GM12878 (cell line): ENCODE measurements around the gene CNIH2. TPM values are rescaled to one million over a fixed set of nuclear protein-coding genes. Genes with fewer than 3 reads are reported as not detected.

Source experiments
- ATAC-seq: fragments of 200-7000 bp; cut with Tn5 transposase; 3 replicates; pipeline ENCODE4 v1.9.1; 2020; ENCODE audit warnings: mild to moderate bottlenecking, moderate library complexity
- BruUV-seq: library from RNA; stranded (reverse); fragments of 400-500 nt; replicated peaks from 2 replicates; lab custom pipeline; 2021; lab: Mats Ljungman, UMichigan
- CTCF ChIA-PET: fragments of 300-600 bp; sonication (Branson Sonifier 250); formaldehyde crosslinking; extraction: SDS; loops from one replicate; lab custom pipeline; 2021; ENCODE audit warnings: inconsistent platforms; lab: Yijun Ruan, JAX
- POLR2A ChIA-PET: fragments of 350-600 bp; formaldehyde crosslinking; extraction: SDS; loops from one replicate; lab custom pipeline; 2021; ENCODE audit warnings: inconsistent platforms; lab: Charles Lee
- RAD21 ChIA-PET: fragments of 300-600 bp; sonication (Branson Sonifier 250); formaldehyde crosslinking; loops from one replicate; lab custom pipeline; 2023; ENCODE audit warnings: antibody characterized with exemption; ENCODE audit not compliant: unreplicated experiment; lab: Charles Lee
- SMC1A ChIA-PET: fragments of 300-600 bp; sonication (Branson Sonifier 250); formaldehyde crosslinking; loops from one replicate; lab custom pipeline; 2023; ENCODE audit not compliant: unreplicated experiment, uncharacterized antibody; lab: Charles Lee
- DNase-seq: peaks from one replicate; pipeline ENCODE4 v3.0.0-alpha.2; 2011; ENCODE audit warnings: low read depth, low spot score
- FAIRE-seq: peaks from 3 replicates; lab custom pipeline; 2011; peaks lifted over from hg19 to GRCh38; lab: Jason Lieb, UNC
- H2AFZ ChIP-seq: 2 replicates; pipeline ENCODE4 v1.6.0; 2011; ENCODE audit warnings: low read depth, low read length, control low read depth; ENCODE audit not compliant: control insufficient read depth
- H3K27ac ChIP-seq: 2 replicates; pipeline ENCODE4 v1.5.1; 2011; ENCODE audit warnings: control low read depth; ENCODE audit not compliant: control insufficient read depth, insufficient read depth
- H3K27me3 ChIP-seq, 2 experiments: replicated peaks in 1 of 2; 2 replicates each; pipeline versions ENCODE4 v1.6.0 to v1.6.1; 2011; ENCODE audit warnings: low read length in 1 of 2; ENCODE audit not compliant: control insufficient read depth in 2 of 2, insufficient read depth in 2 of 2
- H3K36me3 ChIP-seq, 2 experiments: 2 replicates each; pipeline ENCODE4 v1.5.1; 2011; ENCODE audit warnings: low read length in 1 of 2; ENCODE audit not compliant: control insufficient read depth in 2 of 2, insufficient read depth in 2 of 2
- H3K4me1 ChIP-seq: 2 replicates; pipeline ENCODE4 v1.6.1; 2011; ENCODE audit warnings: mild to moderate bottlenecking, low read length, moderate library complexity, mixed read lengths; ENCODE audit not compliant: control insufficient read depth, insufficient read depth
- H3K4me2 ChIP-seq: 2 replicates; pipeline ENCODE4 v1.6.0; 2011; ENCODE audit warnings: control low read depth; ENCODE audit not compliant: control insufficient read depth, insufficient read depth
- H3K4me3 ChIP-seq: fragments of 200-600 bp; sonication (generic); 2 replicates; pipeline ENCODE4 v1.5.1; 2016
- H3K79me2 ChIP-seq: 2 replicates; pipeline ENCODE4 v1.6.0; 2011; ENCODE audit warnings: low read length; ENCODE audit not compliant: control insufficient read depth, insufficient read depth
- H3K9ac ChIP-seq: 2 replicates; pipeline ENCODE4 v1.8.0; 2011; ENCODE audit warnings: low read length, control low read depth, mixed read lengths; ENCODE audit not compliant: control insufficient read depth, insufficient read depth
- H3K9me3 ChIP-seq: replicated peaks from 3 replicates; pipeline ENCODE4 v1.5.1; 2011; ENCODE audit warnings: mild to moderate bottlenecking, low read length; ENCODE audit not compliant: control insufficient read depth, insufficient read depth
- H4K20me1 ChIP-seq: 2 replicates; pipeline ENCODE4 v1.6.0; 2011; ENCODE audit not compliant: control insufficient read depth, insufficient read depth
- CEBPB ChIP-seq, 2 experiments: fragments of 150-350 bp in 1 of 2; IDR thresholded peaks; 2 replicates each; pipeline ENCODE4 v1.6.1; 2012 to 2014; ENCODE audit warnings: low read depth in 2 of 2, low read length in 2 of 2, borderline replicate concordance in 1 of 2, inconsistent platforms in 1 of 2
- DPF2 ChIP-seq: fragments of 450-650 bp; IDR thresholded peaks from 2 replicates; pipeline ENCODE4 v1.6.1; 2017; ENCODE audit warnings: mild to moderate bottlenecking
- FOXM1 ChIP-seq: IDR thresholded peaks from 2 replicates; pipeline ENCODE4 v1.6.1; 2012; ENCODE audit warnings: low read depth, mild to moderate bottlenecking, inconsistent platforms, low read length, moderate library complexity
- HDGF ChIP-seq: fragments of 450-650 bp; IDR thresholded peaks from 2 replicates; pipeline ENCODE4 v1.6.1; 2016; ENCODE audit warnings: antibody characterized with exemption
- LARP7 ChIP-seq: fragments of 450-650 bp; IDR thresholded peaks from 2 replicates; pipeline ENCODE4 v1.6.1; 2017; ENCODE audit warnings: mild to moderate bottlenecking
- MEF2B ChIP-seq: fragments of 450-650 bp; IDR thresholded peaks from 2 replicates; pipeline ENCODE4 v1.6.1; 2018; ENCODE audit warnings: mild to moderate bottlenecking, moderate library complexity; ENCODE audit not compliant: partially characterized antibody, poor library complexity, severe bottlenecking
- NR2F1 ChIP-seq: fragments of 450-650 bp; conservative IDR thresholded peaks from 2 replicates; pipeline ENCODE4 v1.6.1; 2017; ENCODE audit warnings: mild to moderate bottlenecking
- SMAD5 ChIP-seq: IDR thresholded peaks from 2 replicates; pipeline ENCODE4 v1.6.1; 2016; ENCODE audit warnings: antibody characterized with exemption, low read depth
- TCF12 ChIP-seq: IDR thresholded peaks from 2 replicates; pipeline ENCODE4 v1.6.1; 2011; ENCODE audit warnings: low read depth, mild to moderate bottlenecking, low read length
- WGBS: methylation state at CpG from one replicate; pipeline ENCODE4 v1.1.6; 2016; ENCODE audit warnings: low lambda C conversion rate; ENCODE audit not compliant: insufficient replicate concordance, insufficient coverage; ENCODE audit errors: missing lambda C conversion rate; 5-methylcytosine and 5-hydroxymethylcytosine counted together
- in situ Hi-C: fragments of 300-500 bp; cut with MboI; formaldehyde crosslinking; loops from 9 replicates; pipeline ENCODE4 v1.14.3; 2018; ENCODE audit warnings: mixed read lengths
- intact Hi-C: fragments of 100-400 bp; cut with micrococcal nuclease; formaldehyde crosslinking; loops from one replicate; pipeline ENCODE4 v1.14.2; 2022; ENCODE audit not compliant: unreplicated experiment
- polyA plus RNA-seq, 11 experiments: library from polyadenylated mRNA; depleted of rRNA in 4 of 11; unstranded in 6 of 11; stranded (reverse) in 5 of 11; fragments of >200 nt; fragmentation: Nextera tagmentation in 4 of 11; fragmentation: Illumina TruSeq in 1 of 11; extraction: Ambion mirVana in 4 of 11; extraction: Trizol in 1 of 11; gene quantifications; 1 replicate in 1 of 11; 2 replicates in 10 of 11; pipeline versions ENCODE4 v1.2.1 to v1.2.3, GENCODE V29; 2011 to 2016; ENCODE audit warnings: inconsistent platforms in 2 of 11, missing spikeins in 2 of 11, low read depth in 1 of 11
- total RNA-seq, 4 experiments: library from RNA; depleted of rRNA in 3 of 4; stranded (reverse); fragments of >200 nt in 3 of 4; fragmentation: Illumina TruSeq in 1 of 4; extraction: Trizol in 1 of 4; gene quantifications; 2 replicates each; pipeline versions ENCODE4 v1.2.1 to v1.2.3, GENCODE V29; 2013 to 2021
- TF ChIP-seq, protein P1 (sequence below): fragments of 450-650 bp; conservative IDR thresholded peaks from 2 replicates; pipeline ENCODE4 v1.6.1; 2017; ENCODE audit warnings: mild to moderate bottlenecking, moderate library complexity
- TF ChIP-seq, protein P2 (sequence below): fragments of 450-650 bp; IDR thresholded peaks from 2 replicates; pipeline ENCODE4 v1.6.1; 2016; ENCODE audit warnings: mild to moderate bottlenecking

Gene CNIH2
- total and polyA plus RNA-seq, 10 of the 15 experiments (the other 5 are each of a cell fraction or from before 2014, with no cell fraction given) = 0.07 to 1.3 (median 0.68) TPM; not detected in 2

DNA sequence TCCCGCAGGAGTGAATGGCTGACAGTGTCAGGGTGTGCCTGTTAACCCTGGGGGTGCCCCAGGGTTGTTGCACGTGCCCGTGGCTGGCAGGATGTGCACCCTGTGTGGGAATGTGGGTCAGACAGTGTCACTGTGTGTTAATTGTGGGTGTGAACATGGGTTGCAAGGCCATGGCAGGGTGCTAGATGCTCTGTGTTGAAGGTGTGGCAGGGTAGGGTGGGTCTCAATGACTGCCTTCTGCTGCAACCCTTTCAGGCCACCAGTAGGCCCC lies 50.0 kb downstream of the CNIH2 start:
- RAD21 ChIA-PET = no interaction called here
- FAIRE-seq (no peak), DNase-seq (no peak), ATAC-seq (peak; percentile 48)
- H3K4me1 ChIP-seq = peaks cover 10% of the 10 kb centered on the region; the same call in 1 of the 2 replicates
- no peak overlapping the region for H3K4me3 ChIP-seq
- intact Hi-C loops (loop anchor here (1.0 to 2.0 kb wide), 2 partner anchors 16 to 105 kb away; no protein-coding TSS in a partner anchor), in situ Hi-C loops (no loop called here)
- TF ChIP-seq HDGF = peak; percentile 30; the same call in 1 of the 2 replicates
- 0 out of 2 replicates have a peak, but pooled peaks have one; percentile 16 for TF ChIP-seq NR2F1
- TF ChIP-seq SMAD5 = no peak
- H2AFZ ChIP-seq = peak overlapping the region; percentile 61; the same call in 1 of the 2 replicates
- WGBS = 70% methylated on average over 3 of the region's 3 CpGs
- H3K27me3 ChIP-seq = no peaks in the 10 kb centered on the region; a peak in 1 of 4 replicates
- no TSS peak for BruUV-seq
- CTCF ChIA-PET = no interaction called here
- H3K4me2 ChIP-seq = no peak overlapping the region
- no peaks in the 10 kb centered on the region for H3K36me3 ChIP-seq
- no peak overlapping the region for H3K27ac ChIP-seq
- no peak overlapping the region for H3K9ac ChIP-seq
- H4K20me1 ChIP-seq = no peaks in the 10 kb centered on the region
- POLR2A ChIA-PET = no interaction called here
- no peaks in the 10 kb centered on the region for H3K9me3 ChIP-seq
- H3K79me2 ChIP-seq = no peaks in the 10 kb centered on the region
- SMC1A ChIA-PET = no interaction called here

- peak; percentile 91 for FAIRE-seq
- ATAC-seq = peak; percentile 97
- H3K27ac ChIP-seq = no peak overlapping the region
- CTCF ChIA-PET = interaction anchor here (0.6 to 5.7 kb wide), 6 partner anchors 18 to 326 kb away, joined by 3 to 96 read pairs (median 6); partner anchors contain the start of gene BANF1
- peaks cover 10% of the 10 kb centered on the region; the same call in 1 of the 2 replicates for H3K4me1 ChIP-seq
- no TSS peak for BruUV-seq
- H3K79me2 ChIP-seq = no peaks in the 10 kb centered on the region
- H3K9ac ChIP-seq = 0 out of 2 replicates have a peak overlapping the region, but pooled peaks have one; percentile 31
- in situ Hi-C loops (no loop called here), intact Hi-C loops (loop anchor here (1.0 to 2.0 kb wide), 2 partner anchors 16 to 106 kb away; no protein-coding TSS in a partner anchor)
- POLR2A ChIA-PET = interaction anchor here (0.7 kb wide), 1 partner anchor 16 kb away, joined by 4 read pairs; no protein-coding TSS in a partner anchor
- no peak overlapping the region for H3K4me3 ChIP-seq
- RAD21 ChIA-PET = interaction anchor here (0.9 to 1.2 kb wide), 2 partner anchors 16 to 57 kb away, joined by 4 to 26 read pairs; no protein-coding TSS in a partner anchor
- no peaks in the 10 kb centered on the region for H3K36me3 ChIP-seq
- SMC1A ChIA-PET = interaction anchor here (0.8 to 3.9 kb wide), 5 partner anchors 9 to 58 kb away, joined by 3 to 33 read pairs (median 4); no protein-coding TSS in a partner anchor
- H3K9me3 ChIP-seq = no peaks in the 10 kb centered on the region
- H3K4me2 ChIP-seq = peak overlapping the region; percentile 78
- 8% methylated on average over 19 of the region's 19 CpGs for WGBS
- DNase-seq = no peak
- H4K20me1 ChIP-seq = no peaks in the 10 kb centered on the region
- no peaks in the 10 kb centered on the region; a peak in 1 of 4 replicates for H3K27me3 ChIP-seq
- peak overlapping the region; percentile 95 for H2AFZ ChIP-seq
- 0 out of 2 replicates have a peak, but pooled peaks have one; percentile 3 for TF ChIP-seq TCF12
- TF ChIP-seq, protein P1, sequence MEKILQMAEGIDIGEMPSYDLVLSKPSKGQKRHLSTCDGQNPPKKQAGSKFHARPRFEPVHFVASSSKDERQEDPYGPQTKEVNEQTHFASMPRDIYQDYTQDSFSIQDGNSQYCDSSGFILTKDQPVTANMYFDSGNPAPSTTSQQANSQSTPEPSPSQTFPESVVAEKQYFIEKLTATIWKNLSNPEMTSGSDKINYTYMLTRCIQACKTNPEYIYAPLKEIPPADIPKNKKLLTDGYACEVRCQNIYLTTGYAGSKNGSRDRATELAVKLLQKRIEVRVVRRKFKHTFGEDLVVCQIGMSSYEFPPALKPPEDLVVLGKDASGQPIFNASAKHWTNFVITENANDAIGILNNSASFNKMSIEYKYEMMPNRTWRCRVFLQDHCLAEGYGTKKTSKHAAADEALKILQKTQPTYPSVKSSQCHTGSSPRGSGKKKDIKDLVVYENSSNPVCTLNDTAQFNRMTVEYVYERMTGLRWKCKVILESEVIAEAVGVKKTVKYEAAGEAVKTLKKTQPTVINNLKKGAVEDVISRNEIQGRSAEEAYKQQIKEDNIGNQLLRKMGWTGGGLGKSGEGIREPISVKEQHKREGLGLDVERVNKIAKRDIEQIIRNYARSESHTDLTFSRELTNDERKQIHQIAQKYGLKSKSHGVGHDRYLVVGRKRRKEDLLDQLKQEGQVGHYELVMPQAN = 0 out of 2 replicates have a peak, but pooled peaks have one; percentile 25
- TF ChIP-seq MEF2B = peak; percentile 90
- no peak for TF ChIP-seq CEBPB (IDR thresholded peaks at IDR 0.05; ENCODE audit: borderline replicate concordance in 1 of 2, low read depth in 2 of 2, low read length in 2 of 2)
- TF ChIP-seq LARP7 = peak; percentile 79
- 0 out of 2 replicates have a peak, but pooled peaks have one; percentile 16 for TF ChIP-seq DPF2
- no peak for TF ChIP-seq FOXM1
- TF ChIP-seq, protein P2, sequence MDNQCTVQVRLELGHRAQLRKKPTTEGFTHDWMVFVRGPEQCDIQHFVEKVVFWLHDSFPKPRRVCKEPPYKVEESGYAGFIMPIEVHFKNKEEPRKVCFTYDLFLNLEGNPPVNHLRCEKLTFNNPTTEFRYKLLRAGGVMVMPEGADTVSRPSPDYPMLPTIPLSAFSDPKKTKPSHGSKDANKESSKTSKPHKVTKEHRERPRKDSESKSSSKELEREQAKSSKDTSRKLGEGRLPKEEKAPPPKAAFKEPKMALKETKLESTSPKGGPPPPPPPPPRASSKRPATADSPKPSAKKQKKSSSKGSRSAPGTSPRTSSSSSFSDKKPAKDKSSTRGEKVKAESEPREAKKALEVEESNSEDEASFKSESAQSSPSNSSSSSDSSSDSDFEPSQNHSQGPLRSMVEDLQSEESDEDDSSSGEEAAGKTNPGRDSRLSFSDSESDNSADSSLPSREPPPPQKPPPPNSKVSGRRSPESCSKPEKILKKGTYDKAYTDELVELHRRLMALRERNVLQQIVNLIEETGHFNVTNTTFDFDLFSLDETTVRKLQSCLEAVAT = 0 out of 2 replicates have a peak, but pooled peaks have one; percentile 23
Measured at GRCh38 chr11:66328302-66329144, 50.5 kb downstream of the CNIH2 start.
